ENCODE data around the gene DAB2IP.

The DAB2IP gene

DNA sequence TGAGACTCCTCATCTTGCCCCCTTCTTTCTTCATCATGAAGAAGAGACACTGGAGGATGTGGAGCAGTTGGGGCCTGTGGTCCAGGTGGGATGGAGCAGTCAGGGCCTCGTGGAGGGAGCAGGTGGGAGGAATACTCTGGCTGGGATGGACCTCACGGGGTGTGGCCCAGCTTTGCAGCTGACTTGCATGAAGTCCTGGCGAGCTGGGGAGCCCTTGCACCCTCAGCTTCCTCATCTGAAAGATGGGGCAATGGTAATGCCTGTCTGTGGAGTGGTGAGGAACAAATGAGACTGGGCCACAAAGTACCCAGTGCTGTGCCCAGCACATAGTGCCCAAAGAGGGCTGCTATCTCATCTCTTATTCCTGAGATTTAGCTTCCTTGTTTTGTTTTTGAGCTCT lies 91.5 kb downstream of the DAB2IP start:
- TF ChIP-seq, protein P1, sequence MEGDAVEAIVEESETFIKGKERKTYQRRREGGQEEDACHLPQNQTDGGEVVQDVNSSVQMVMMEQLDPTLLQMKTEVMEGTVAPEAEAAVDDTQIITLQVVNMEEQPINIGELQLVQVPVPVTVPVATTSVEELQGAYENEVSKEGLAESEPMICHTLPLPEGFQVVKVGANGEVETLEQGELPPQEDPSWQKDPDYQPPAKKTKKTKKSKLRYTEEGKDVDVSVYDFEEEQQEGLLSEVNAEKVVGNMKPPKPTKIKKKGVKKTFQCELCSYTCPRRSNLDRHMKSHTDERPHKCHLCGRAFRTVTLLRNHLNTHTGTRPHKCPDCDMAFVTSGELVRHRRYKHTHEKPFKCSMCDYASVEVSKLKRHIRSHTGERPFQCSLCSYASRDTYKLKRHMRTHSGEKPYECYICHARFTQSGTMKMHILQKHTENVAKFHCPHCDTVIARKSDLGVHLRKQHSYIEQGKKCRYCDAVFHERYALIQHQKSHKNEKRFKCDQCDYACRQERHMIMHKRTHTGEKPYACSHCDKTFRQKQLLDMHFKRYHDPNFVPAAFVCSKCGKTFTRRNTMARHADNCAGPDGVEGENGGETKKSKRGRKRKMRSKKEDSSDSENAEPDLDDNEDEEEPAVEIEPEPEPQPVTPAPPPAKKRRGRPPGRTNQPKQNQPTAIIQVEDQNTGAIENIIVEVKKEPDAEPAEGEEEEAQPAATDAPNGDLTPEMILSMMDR (IDR thresholded peaks at IDR 0.05; ENCODE audit: low read depth, low read length) = no peak
- in situ Hi-C loops (cut with HindIII; ENCODE audit: low sequenced_read_pairs) = loop anchor here (25.0 kb wide), 1 partner anchor 244 kb away; no protein-coding TSS in a partner anchor
- no peak for DNase-seq (ENCODE audit: low read depth, low spot score)
- no peak overlapping the region for H3K4me3 ChIP-seq (ENCODE audit: low read depth, low read length)

DNA sequence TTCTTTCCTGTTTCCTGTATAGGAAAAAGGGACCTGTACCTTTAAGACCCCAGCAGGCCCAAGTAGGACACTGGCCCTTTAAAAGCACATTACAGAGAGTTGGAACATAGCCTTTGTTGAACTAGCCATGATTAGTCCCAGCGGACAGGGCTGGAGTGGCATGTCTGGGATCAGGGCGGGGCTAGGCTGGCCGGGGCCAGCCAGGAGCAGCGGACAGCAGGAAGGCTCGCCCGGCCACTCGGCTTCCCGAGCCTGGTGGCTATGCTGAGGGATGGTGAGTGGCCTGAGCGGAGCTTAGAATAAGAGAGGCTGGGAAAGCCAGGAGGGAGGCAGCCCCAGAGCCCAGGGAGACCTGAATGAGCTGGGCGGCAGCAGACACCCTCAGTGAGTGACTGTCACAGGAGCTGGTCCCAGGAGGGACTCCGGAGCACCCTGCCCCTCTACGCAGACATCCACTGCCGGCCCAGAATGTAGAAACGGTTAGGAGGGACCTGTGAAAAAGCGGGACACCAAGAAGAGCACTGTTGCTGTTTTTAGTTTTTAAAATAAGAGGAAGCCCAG lies 92.1 kb downstream of the DAB2IP start:
- TF ChIP-seq, protein P1 (IDR thresholded peaks at IDR 0.05; ENCODE audit: low read depth, low read length) = no peak
- DNase-seq (ENCODE audit: low read depth, low spot score) = peak; percentile 89
- in situ Hi-C loops (cut with HindIII; ENCODE audit: low sequenced_read_pairs) = loop anchor here (25.0 kb wide), 1 partner anchor 244 kb away; no protein-coding TSS in a partner anchor
- H3K4me3 ChIP-seq (ENCODE audit: low read depth, low read length) = peak overlapping the region; percentile 55

DNA sequence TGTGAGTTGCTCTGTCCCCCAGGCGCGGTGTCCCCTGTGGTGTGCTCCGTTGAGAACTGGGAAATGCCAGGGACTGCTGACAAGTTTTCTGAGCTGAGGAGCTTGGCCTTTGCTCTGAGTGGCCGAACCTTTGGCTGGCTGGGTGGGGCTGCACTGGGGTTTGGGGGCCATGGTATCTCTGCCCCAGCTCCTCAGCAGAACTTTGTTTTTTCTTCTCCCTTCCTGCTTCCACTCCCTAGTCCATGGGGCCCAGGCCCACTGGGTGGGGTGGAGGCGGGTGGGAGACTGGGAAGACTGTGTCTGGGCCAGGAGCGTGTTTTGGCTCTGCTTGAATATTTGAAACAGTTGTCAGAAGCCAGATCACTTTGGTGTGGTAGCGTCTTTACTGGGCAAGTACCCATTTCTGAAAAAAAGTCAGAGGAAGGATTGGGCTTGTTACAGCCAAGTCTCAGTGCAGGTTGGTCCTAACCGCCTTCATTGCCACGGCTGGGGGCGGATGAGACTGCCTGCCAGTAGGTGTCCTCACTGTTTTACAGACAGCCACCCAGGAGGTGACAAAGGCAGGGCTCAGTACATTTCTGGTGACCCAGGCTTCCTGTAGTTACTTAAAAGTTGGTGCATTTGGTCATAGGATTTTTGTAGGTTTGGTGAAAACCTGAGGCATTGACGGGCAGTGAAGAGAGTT lies 92.7 kb downstream of the DAB2IP start:
- TF ChIP-seq, protein P1 (IDR thresholded peaks at IDR 0.05; ENCODE audit: low read depth, low read length) = peak; percentile 67
- H3K4me3 ChIP-seq (ENCODE audit: low read depth, low read length) = peak overlapping the region; percentile 55
- DNase-seq (ENCODE audit: low read depth, low spot score) = peak; percentile 56
- in situ Hi-C loops (cut with HindIII; ENCODE audit: low sequenced_read_pairs) = loop anchor here (25.0 kb wide), 1 partner anchor 243 kb away; no protein-coding TSS in a partner anchor

DNA sequence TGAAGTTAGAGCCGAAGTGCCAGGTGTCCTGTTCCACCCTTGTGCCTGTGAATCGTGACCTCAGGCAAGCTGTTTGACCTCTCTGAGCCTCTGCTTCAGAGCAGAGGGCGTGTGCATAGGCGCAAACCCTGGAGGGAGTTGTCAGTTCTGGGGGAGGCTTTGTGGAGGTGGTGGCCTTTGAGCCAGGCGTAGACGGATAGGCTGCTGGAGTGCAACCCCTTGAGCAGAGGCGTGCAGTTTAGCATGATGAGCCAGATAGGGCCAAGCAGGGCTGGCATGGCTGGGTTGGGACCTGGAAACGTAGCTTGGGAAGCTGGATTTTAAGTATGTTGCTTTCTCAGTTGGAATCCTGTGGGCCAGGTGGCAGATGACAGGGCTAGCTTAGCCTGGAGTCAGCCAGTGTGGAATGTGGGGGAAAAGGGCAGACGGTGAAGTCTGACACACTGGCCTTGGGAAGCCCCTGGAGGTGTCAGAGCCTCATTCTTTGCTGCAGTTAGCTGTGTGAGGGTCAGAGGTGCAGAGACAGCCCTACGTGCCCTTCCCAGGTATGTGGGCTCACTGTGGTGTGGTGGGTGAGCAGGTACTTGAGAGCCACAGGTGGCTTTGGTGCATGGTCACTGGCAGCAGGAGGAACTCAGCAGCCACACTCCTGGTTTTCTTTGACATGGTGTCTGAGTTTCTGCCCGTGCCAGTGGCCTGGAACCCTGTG lies 93.4 kb downstream of the DAB2IP start:
- peak overlapping the region; percentile 55 for H3K4me3 ChIP-seq (ENCODE audit: low read depth, low read length)
- DNase-seq (ENCODE audit: low read depth, low spot score) = peak; percentile 20
- in situ Hi-C loops (cut with HindIII; ENCODE audit: low sequenced_read_pairs) = loop anchor here (25.0 kb wide), 1 partner anchor 242 kb away; no protein-coding TSS in a partner anchor
- TF ChIP-seq, protein P1 (IDR thresholded peaks at IDR 0.05; ENCODE audit: low read depth, low read length) = no peak

DNA sequence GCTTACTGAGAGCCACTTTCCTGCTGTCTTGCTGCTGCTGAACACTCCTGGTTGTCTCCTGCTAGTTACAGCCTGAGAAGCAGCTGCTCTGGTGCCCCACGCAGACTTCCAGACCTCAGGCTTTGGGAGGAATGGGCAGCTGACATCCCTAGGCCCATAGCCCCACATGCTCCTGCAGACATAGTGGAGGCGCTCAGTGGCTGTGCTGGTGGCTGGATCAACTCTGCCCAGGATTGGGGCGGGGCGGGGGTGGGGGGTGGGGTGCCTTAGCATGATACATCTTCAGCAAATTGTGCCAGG lies 93.9 kb downstream of the DAB2IP start:
- H3K4me3 ChIP-seq (ENCODE audit: low read depth, low read length) = no peak overlapping the region
- DNase-seq (ENCODE audit: low read depth, low spot score) = no peak
- in situ Hi-C loops (cut with HindIII; ENCODE audit: low sequenced_read_pairs) = loop anchor here (25.0 kb wide), 1 partner anchor 242 kb away; no protein-coding TSS in a partner anchor
- TF ChIP-seq, protein P1 (IDR thresholded peaks at IDR 0.05; ENCODE audit: low read depth, low read length) = no peak

DNA sequence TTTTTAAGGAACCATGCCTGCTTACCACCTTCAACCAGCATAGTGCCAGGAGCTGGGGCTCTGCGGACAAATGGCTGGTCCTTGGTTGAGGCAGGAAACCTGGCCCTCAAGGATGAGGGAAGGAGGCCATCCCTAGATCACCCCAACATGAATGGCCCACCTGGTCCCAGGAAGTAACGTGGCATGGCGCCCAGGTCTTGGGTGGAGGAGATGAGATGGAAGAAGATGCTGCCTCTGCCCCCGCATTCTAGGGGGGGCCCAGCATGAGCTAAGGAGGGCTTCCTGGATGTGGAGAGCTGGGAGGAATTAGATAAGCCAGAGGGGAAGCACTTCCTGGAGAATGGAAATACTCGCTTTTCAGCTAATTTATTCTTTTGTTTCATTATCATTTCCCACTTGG lies 95.0 kb downstream of the DAB2IP start:
- TF ChIP-seq, protein P1 (IDR thresholded peaks at IDR 0.05; ENCODE audit: low read depth, low read length) = no peak
- no peak for DNase-seq (ENCODE audit: low read depth, low spot score)
- in situ Hi-C loops (cut with HindIII; ENCODE audit: low sequenced_read_pairs) = loop anchor here (25.0 kb wide), 1 partner anchor 241 kb away; no protein-coding TSS in a partner anchor
- no peak overlapping the region for H3K4me3 ChIP-seq (ENCODE audit: low read depth, low read length)

Measured in astrocyte of the spinal cord (primary cell).